ENCODE data around the gene CDC45.

The CDC45 gene

GRCh38 chr22:19499880-19500242 lies 20.1 kb downstream of the CDC45 start:
- TF ChIP-seq, protein P1, sequence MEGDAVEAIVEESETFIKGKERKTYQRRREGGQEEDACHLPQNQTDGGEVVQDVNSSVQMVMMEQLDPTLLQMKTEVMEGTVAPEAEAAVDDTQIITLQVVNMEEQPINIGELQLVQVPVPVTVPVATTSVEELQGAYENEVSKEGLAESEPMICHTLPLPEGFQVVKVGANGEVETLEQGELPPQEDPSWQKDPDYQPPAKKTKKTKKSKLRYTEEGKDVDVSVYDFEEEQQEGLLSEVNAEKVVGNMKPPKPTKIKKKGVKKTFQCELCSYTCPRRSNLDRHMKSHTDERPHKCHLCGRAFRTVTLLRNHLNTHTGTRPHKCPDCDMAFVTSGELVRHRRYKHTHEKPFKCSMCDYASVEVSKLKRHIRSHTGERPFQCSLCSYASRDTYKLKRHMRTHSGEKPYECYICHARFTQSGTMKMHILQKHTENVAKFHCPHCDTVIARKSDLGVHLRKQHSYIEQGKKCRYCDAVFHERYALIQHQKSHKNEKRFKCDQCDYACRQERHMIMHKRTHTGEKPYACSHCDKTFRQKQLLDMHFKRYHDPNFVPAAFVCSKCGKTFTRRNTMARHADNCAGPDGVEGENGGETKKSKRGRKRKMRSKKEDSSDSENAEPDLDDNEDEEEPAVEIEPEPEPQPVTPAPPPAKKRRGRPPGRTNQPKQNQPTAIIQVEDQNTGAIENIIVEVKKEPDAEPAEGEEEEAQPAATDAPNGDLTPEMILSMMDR (IDR thresholded peaks at IDR 0.05; ENCODE audit: low read depth, low read length): no peak
- DNase-seq (ENCODE audit: extremely low read depth, low read depth): no peak

GRCh38 chr22:19501897-19502447 lies 22.3 kb downstream of the CDC45 start:
- no peak for DNase-seq (ENCODE audit: extremely low read depth, low read depth)
- TF ChIP-seq, protein P1 (IDR thresholded peaks at IDR 0.05; ENCODE audit: low read depth, low read length): no peak

- TF ChIP-seq, protein P1 (IDR thresholded peaks at IDR 0.05; ENCODE audit: low read depth, low read length): no peak
- no peak for DNase-seq (ENCODE audit: extremely low read depth, low read depth)
Measured at GRCh38 chr22:19503367-19503766, 23.6 kb downstream of the CDC45 start.

DNA sequence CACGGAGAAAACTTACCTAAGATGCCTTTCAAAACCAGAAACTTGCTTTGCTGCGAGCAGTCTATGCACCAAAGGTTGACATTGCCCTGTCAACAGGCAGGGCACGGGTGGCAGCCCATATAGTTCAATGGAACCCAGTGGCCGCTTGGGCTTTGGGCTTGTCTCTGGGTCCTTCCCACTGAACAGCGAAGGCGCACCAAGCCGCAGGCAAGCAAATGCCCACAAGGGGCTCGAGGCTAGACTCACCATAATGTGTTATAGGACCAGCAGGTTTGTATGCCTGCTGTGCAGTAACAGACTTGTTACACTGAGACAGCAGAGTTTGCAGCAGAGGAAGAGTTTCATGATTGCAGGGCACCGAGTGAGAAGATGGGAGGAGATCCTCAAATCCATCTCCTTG lies 24.1 kb downstream of the CDC45 start:
- TF ChIP-seq, protein P1 (IDR thresholded peaks at IDR 0.05; ENCODE audit: low read depth, low read length): no peak
- DNase-seq (ENCODE audit: extremely low read depth, low read depth): no peak

DNA sequence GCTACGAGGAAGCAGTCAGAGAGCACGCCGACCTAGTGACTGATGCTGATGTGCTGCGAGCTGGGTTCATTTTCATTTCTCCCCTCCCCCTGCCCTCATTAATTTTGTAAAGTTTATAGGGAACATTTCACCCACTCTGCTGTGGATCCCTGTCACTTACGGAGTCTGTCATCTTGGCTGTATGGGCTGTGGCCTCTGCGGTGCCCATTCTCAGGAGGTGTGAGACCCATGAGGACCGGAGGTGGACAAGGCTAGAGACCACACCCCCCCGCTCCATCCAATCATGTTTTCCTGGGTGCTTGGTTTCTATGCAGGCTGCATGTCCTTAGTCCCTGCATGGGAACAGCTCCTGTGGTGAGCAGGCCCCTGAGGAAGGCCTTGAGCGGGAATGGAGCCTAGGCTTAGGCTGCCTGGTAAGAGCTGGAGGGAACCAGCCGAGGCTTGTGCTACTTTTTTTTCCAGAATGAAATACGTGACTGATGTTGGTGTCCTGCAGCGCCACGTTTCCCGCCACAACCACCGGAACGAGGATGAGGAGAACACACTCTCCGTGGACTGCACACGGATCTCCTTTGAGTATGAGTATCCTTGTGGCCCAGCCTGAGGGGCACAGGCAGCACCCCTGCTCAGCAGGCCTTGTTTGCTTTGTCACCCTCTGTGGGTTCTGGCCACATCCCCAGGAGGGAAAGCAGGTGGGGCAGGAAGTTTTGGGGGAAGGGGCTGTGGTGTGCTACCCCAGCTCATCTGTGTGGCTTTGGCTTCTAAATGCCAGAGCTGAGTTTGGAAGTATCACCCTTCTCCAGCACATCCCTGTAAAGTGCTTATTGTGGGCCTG lies 25.4 kb downstream of the CDC45 start:
- TF ChIP-seq, protein P1 (IDR thresholded peaks at IDR 0.05; ENCODE audit: low read depth, low read length): no peak
- DNase-seq (ENCODE audit: extremely low read depth, low read depth): no peak

DNA sequence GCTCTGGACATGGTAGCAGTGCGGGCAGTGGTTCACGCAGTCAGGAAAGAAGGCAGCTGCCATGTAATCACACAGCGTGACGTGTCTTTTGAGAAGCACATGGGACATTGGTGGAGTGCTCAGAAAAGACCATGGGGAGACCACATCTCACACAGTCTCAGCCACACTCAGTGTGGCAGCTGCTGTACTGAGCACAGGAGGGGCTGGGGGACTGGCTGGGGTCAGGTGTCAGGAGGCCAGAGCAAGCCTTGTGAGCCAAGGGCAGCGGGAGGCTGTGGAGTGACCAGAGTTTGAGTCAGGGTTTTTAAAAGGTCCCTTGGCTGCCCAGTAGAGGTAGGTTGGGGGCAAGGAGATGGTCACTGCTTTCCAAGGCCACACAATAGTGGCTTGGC lies 26.0 kb downstream of the CDC45 start:
- TF ChIP-seq, protein P1 (IDR thresholded peaks at IDR 0.05; ENCODE audit: low read depth, low read length): no peak
- DNase-seq (ENCODE audit: extremely low read depth, low read depth): no peak

DNA sequence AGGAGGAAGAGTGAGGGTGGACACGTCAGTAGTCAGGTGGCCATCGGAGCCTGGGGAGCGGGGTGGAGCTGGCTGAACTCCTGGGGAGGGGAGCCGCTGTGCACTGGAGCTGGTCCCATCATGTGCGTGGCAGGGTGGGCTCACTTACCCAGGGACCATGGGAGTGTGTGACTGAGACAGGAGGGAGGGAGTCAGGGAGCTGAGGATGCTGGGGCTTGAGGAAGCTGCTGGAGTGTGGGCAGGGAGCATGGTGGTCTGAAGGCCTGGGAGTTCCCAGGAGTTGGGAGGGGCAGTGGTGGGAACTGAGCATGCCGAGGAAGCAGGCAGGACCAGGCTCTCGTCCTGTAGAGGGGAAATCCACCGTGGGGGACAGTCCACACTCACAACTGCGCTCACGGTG lies 26.5 kb downstream of the CDC45 start:
- TF ChIP-seq, protein P1 (IDR thresholded peaks at IDR 0.05; ENCODE audit: low read depth, low read length): no peak
- no peak for DNase-seq (ENCODE audit: extremely low read depth, low read depth)

All from AG09319 (cell line).